K562 (cell line): ENCODE data around the gene RALGAPB. TPM values are rescaled to one million over a fixed set of nuclear protein-coding genes. Genes with fewer than 3 reads are reported as not detected.
A peak's percentile ranks its signal among the peaks of the same experiment; 100 is the strongest.

Experiments used
- ETV1 ChIP-seq: fragments of 450-650 bp; conservative IDR thresholded peaks from 2 replicates; pipeline ENCODE4 v1.6.1; 2016; ENCODE audit warnings: missing genetic modification characterization, control low read depth, low read depth, missing compliant biosample characterization
- FOXK2 ChIP-seq, 2 experiments: fragments of 450-650 bp; IDR thresholded peaks in 1 of 2; conservative IDR thresholded peaks in 1 of 2; 2 replicates each; pipeline ENCODE4 v1.6.1; 2016; ENCODE audit warnings: low read depth in 2 of 2, mild to moderate bottlenecking in 1 of 2
- HMGN3 ChIP-seq: IDR thresholded peaks from 2 replicates; pipeline ENCODE4 v1.6.1; 2011; ENCODE audit warnings: borderline replicate concordance, low read depth, mild to moderate bottlenecking, mixed read lengths, low read length; ENCODE audit not compliant: insufficient read length; ENCODE audit errors: extremely low read depth
- HNRNPH1 ChIP-seq: fragments of 200-400 bp; formaldehyde crosslinking; optimal IDR thresholded peaks from 2 replicates; pipeline ENCODE3; 2017; ENCODE audit warnings: low read depth, mild to moderate bottlenecking, low read length, moderate library complexity
- HNRNPK ChIP-seq: fragments of 200-400 bp; formaldehyde crosslinking; IDR thresholded peaks from one replicate; pipeline ENCODE4 v1.6.1; 2018; ENCODE audit warnings: mild to moderate bottlenecking, low read depth, low read length; ENCODE audit not compliant: poor library complexity, severe bottlenecking
- NBN ChIP-seq: fragments of 450-650 bp; IDR thresholded peaks from 2 replicates; pipeline ENCODE4 v1.6.1; 2016; ENCODE audit warnings: low read depth, mild to moderate bottlenecking
- PTRF ChIP-seq: fragments of 450-650 bp; IDR thresholded peaks from 2 replicates; pipeline ENCODE4 v1.6.1; 2016; ENCODE audit warnings: mild to moderate bottlenecking, missing genetic modification characterization, missing compliant biosample characterization
- RBM25 ChIP-seq: fragments of 200-400 bp; formaldehyde crosslinking; IDR thresholded peaks from 2 replicates; pipeline ENCODE4 v1.6.1; 2018; ENCODE audit warnings: low read length, low read depth, moderate library complexity; ENCODE audit not compliant: severe bottlenecking
- SAFB2 ChIP-seq: fragments of 200-400 bp; formaldehyde crosslinking; IDR thresholded peaks from 2 replicates; pipeline ENCODE4 v1.6.1; 2018; ENCODE audit warnings: borderline replicate concordance, low read length, low read depth, moderate library complexity; ENCODE audit not compliant: severe bottlenecking
- SIX5 ChIP-seq, 2 experiments: IDR thresholded peaks; 2 replicates each; pipeline ENCODE4 v1.6.1; 2011; ENCODE audit warnings: low read length in 2 of 2, borderline replicate concordance in 1 of 2, low read depth in 1 of 2, mild to moderate bottlenecking in 1 of 2, moderate library complexity in 1 of 2; ENCODE audit not compliant: insufficient read depth in 1 of 2
- SRSF1 ChIP-seq: fragments of 200-400 bp; formaldehyde crosslinking; IDR thresholded peaks from 2 replicates; pipeline ENCODE4 v1.6.1; 2017; ENCODE audit warnings: mild to moderate bottlenecking, low read depth, low read length, moderate library complexity
- TAL1 ChIP-seq: fragments of 450-650 bp; IDR thresholded peaks from 2 replicates; pipeline ENCODE4 v1.6.1; 2016; ENCODE audit warnings: mild to moderate bottlenecking
- ZC3H4 ChIP-seq: sonication (generic); formaldehyde crosslinking; IDR thresholded peaks from 2 replicates; pipeline ENCODE4 v1.9.0; 2021; ENCODE audit warnings: missing genetic modification reagents, borderline replicate concordance
- ZNF583 ChIP-seq: fragments of 250-450 bp; sonication (Bioruptor Pico); IDR thresholded peaks from 2 replicates; pipeline ENCODE4 v1.4.0; 2020
- ZNF785 ChIP-seq: fragments of 250-450 bp; sonication (Bioruptor Pico); IDR thresholded peaks from 2 replicates; pipeline ENCODE4 v1.4.0; 2020; ENCODE audit warnings: mild to moderate bottlenecking
- polyA plus RNA-seq, 8 experiments: library from polyadenylated mRNA; depleted of rRNA in 4 of 8; stranded (reverse) in 5 of 8; unstranded in 3 of 8; fragments of >200 nt; fragmentation: Nextera tagmentation in 2 of 8; fragmentation: Illumina TruSeq in 1 of 8; extraction: Ambion mirVana in 2 of 8; extraction: Trizol in 1 of 8; gene quantifications; 2 replicates each; pipeline versions ENCODE4 v1.2.1 to v1.2.3, GENCODE V29; 2011 to 2014; ENCODE audit warnings: inconsistent platforms in 1 of 8, missing spikeins in 1 of 8
- total RNA-seq, 7 experiments: library from RNA; depleted of rRNA in 6 of 7; stranded (reverse); fragments of >200 nt in 6 of 7; fragmentation: Illumina TruSeq in 2 of 7; extraction: Trizol in 2 of 7; gene quantifications; 2 replicates each; pipeline versions ENCODE4 v1.2.1 to v1.2.3, GENCODE V29; 2011 to 2021; ENCODE audit warnings: low replicate concordance in 1 of 7
- TF ChIP-seq, protein P1 (sequence below): fragments of 250-450 bp; sonication (Bioruptor Pico); IDR thresholded peaks from 2 replicates; pipeline ENCODE4 v1.4.0; 2020; ENCODE audit warnings: mild to moderate bottlenecking, moderate library complexity
- TF ChIP-seq, protein P2 (sequence below): fragments of 450-650 bp; formaldehyde crosslinking; IDR thresholded peaks from 2 replicates; pipeline ENCODE4 v1.4.0; 2020; ENCODE audit warnings: mild to moderate bottlenecking, moderate library complexity
- TF ChIP-seq, protein P3 (sequence below): sonication (generic); formaldehyde crosslinking; IDR thresholded peaks from 2 replicates; pipeline ENCODE4 v1.8.0; 2022; ENCODE audit warnings: missing genetic modification reagents, mild to moderate bottlenecking, borderline replicate concordance
- TF ChIP-seq, protein P4 (sequence below): IDR thresholded peaks from 2 replicates; pipeline ENCODE4 v1.6.1; 2012; ENCODE audit warnings: low read depth, low read length, improper control_type of control experiment, borderline replicate concordance

RALGAPB gene
- total and polyA plus RNA-seq, 9 of the 15 experiments (the other 6 are each of a cell fraction or from before 2014, with no cell fraction given), result 4.3 to 25.6 (median 13.6) TPM

DNA sequence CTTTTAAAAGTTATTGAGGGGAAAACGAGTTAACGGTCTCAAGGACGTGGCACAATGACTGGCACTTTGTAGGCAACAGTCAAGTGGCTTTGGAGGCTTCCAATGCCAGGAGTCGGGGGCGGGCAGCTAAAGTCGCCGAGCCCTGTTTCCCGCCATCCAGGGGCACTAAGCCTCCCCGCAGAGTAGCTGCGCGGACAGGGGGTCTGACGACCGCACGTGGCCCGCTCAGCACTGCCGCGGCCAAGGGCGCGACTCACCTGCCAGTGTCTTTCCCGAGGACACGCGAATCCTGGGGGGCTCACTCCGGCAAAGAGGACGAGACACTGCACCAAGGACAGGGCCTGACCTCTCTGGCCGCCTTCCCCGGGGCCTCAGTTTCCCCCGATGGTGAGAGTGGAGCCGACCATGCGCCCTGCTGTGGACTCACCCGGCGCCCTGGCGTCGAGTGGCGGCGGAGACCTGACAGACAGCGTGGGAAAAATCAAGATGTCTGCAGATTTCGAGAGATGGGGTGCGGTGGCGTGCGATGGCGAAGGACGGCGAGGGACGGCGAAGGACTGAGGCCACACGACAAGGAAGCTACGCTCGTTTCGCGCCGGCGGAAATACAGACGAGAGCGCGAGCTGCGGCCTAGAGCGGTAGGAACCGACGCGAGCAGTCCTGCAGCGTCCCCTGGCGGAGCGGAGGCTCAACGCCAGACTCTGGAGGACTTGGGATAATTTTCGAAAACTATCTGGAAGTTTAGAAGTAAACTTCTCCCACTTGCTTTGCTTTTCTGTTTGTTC lies 37.7 kb upstream of the RALGAPB start, which contains the start of gene SNHG17 (continued):
- TF ChIP-seq, protein P1, sequence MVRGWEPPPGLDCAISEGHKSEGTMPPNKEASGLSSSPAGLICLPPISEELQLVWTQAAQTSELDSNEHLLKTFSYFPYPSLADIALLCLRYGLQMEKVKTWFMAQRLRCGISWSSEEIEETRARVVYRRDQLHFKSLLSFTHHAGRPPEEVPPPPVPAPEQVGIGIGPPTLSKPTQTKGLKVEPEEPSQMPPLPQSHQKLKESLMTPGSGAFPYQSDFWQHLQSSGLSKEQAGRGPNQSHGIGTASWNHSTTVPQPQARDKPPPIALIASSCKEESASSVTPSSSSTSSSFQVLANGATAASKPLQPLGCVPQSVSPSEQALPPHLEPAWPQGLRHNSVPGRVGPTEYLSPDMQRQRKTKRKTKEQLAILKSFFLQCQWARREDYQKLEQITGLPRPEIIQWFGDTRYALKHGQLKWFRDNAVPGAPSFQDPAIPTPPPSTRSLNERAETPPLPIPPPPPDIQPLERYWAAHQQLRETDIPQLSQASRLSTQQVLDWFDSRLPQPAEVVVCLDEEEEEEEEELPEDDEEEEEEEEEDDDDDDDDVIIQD (CRISPR knock-in tag), result 0 out of 2 replicates have a peak, but pooled peaks have one; percentile 41
- TF ChIP-seq NBN (peak; percentile 94), HMGN3 (peak; percentile 26), ZNF785 (no peak), PTRF (tag) (no peak), SRSF1 (peak; percentile 79; the same call in 1 of the 2 replicates), SAFB2 (no peak), TAL1 (no peak; the same call in 1 of the 2 replicates), SIX5 (IDR thresholded peaks at IDR 0.05; ENCODE audit: borderline replicate concordance in 1 of 2, insufficient read depth in 1 of 2, low read depth in 1 of 2, low read length in 2 of 2) (peak; percentile 25; a peak in 2 of 4 replicates), ZC3H4 (no peak), HNRNPH1 (no peak), RBM25 (no peak), HNRNPK (no peak), FOXK2 (conservative IDR thresholded peaks at IDR 0.05 in 1 of 2, IDR thresholded peaks at IDR 0.05 in 1 of 2; ENCODE audit: low read depth in 2 of 2) (peak; percentile 55 to 62; a peak in 3 of 4 replicates), ETV1 (tag) (peak; percentile 94), ZNF583 (peak; percentile 65; the same call in 1 of the 2 replicates)
- TF ChIP-seq, protein P2, sequence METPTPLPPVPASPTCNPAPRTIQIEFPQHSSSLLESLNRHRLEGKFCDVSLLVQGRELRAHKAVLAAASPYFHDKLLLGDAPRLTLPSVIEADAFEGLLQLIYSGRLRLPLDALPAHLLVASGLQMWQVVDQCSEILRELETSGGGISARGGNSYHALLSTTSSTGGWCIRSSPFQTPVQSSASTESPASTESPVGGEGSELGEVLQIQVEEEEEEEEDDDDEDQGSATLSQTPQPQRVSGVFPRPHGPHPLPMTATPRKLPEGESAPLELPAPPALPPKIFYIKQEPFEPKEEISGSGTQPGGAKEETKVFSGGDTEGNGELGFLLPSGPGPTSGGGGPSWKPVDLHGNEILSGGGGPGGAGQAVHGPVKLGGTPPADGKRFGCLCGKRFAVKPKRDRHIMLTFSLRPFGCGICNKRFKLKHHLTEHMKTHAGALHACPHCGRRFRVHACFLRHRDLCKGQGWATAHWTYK (CRISPR knock-in tag), result 0 out of 2 replicates have a peak, but pooled peaks have one; percentile 34
- TF ChIP-seq, protein P3, sequence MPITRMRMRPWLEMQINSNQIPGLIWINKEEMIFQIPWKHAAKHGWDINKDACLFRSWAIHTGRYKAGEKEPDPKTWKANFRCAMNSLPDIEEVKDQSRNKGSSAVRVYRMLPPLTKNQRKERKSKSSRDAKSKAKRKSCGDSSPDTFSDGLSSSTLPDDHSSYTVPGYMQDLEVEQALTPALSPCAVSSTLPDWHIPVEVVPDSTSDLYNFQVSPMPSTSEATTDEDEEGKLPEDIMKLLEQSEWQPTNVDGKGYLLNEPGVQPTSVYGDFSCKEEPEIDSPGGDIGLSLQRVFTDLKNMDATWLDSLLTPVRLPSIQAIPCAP, result 0 out of 2 replicates have a peak, but pooled peaks have one; percentile 87
- TF ChIP-seq, protein P4, sequence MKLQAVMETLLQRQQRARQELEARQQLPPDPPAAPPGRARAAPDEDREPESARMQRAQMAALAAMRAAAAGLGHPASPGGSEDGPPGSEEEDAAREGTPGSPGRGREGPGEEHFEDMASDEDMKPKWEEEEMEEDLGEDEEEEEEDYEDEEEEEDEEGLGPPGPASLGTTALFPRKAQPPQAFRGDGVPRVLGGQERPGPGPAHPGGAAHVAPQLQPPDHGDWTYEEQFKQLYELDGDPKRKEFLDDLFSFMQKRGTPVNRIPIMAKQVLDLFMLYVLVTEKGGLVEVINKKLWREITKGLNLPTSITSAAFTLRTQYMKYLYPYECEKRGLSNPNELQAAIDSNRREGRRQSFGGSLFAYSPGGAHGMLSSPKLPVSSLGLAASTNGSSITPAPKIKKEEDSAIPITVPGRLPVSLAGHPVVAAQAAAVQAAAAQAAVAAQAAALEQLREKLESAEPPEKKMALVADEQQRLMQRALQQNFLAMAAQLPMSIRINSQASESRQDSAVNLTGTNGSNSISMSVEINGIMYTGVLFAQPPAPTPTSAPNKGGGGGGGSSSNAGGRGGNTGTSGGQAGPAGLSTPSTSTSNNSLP, result no peak
